HFF-Myc (cell line): ENCODE results near the gene NR3C2.

Experiments
- DNase-seq: peaks from one replicate; pipeline ENCODE4 v3.0.0-alpha.2; 2011; ENCODE audit warnings: low read depth; ENCODE audit errors: extremely low read depth
- H3K4me3 ChIP-seq: replicated peaks from 2 replicates; pipeline ENCODE4 v1.5.1; 2011; ENCODE audit warnings: low read depth, mild to moderate bottlenecking, control low read depth, low read length
- TF ChIP-seq, protein P1 (sequence below): IDR thresholded peaks from 2 replicates; pipeline ENCODE4 v1.5.1; 2012; ENCODE audit warnings: mild to moderate bottlenecking, low read depth, low read length, control low read depth; ENCODE audit errors: missing control alignments

NR3C2 gene

GRCh38 chr4:148295642-148296041 lies 146.6 kb downstream of the NR3C2 start:
- H3K4me3 ChIP-seq, result no peak overlapping the region
- TF ChIP-seq, protein P1, sequence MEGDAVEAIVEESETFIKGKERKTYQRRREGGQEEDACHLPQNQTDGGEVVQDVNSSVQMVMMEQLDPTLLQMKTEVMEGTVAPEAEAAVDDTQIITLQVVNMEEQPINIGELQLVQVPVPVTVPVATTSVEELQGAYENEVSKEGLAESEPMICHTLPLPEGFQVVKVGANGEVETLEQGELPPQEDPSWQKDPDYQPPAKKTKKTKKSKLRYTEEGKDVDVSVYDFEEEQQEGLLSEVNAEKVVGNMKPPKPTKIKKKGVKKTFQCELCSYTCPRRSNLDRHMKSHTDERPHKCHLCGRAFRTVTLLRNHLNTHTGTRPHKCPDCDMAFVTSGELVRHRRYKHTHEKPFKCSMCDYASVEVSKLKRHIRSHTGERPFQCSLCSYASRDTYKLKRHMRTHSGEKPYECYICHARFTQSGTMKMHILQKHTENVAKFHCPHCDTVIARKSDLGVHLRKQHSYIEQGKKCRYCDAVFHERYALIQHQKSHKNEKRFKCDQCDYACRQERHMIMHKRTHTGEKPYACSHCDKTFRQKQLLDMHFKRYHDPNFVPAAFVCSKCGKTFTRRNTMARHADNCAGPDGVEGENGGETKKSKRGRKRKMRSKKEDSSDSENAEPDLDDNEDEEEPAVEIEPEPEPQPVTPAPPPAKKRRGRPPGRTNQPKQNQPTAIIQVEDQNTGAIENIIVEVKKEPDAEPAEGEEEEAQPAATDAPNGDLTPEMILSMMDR, result no peak
- DNase-seq, result no peak

DNA sequence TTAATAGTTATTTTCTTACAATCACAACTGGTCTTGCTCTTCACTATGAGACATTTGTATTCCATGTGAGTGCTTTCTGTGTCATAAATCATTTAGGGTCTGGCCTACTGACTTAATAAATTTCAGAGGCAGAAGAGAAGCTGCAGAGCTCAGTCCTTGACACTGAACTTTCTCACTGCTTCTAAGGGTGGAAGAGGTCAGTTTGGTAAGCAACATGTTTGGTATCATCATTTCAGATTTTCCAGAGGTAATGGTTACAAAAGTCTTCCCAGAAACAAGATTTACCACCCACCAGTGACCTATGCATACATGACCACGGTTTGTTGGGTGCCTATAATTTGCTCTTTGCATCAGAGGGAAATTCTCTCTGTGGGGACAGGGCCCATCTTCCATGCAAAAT lies 148.6 kb downstream of the NR3C2 start:
- TF ChIP-seq, protein P1, result no peak
- DNase-seq, result no peak
- no peak overlapping the region for H3K4me3 ChIP-seq

GRCh38 chr4:148292686-148293085 lies 149.5 kb downstream of the NR3C2 start:
- TF ChIP-seq, protein P1, result no peak
- no peak for DNase-seq
- H3K4me3 ChIP-seq, result no peak overlapping the region

DNA sequence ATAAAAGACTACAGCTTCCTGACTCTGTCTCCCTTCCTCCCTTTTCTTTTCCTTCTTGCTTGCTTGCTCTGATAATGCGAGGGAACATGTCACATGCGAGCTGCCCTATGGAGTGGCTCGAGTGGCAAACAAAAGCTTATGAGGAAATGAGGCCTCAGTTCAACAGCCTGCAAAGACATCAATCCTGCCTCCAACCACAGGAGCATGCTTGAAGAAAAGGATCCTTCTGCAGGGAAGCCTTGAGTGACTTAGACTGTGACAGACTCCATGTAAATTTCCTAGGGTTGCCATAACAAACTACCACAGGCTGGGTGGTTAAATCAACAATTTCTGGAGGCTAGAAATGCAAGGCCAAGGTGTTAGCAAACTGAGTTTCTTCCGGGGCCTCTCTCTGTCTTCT lies 152.5 kb downstream of the NR3C2 start:
- TF ChIP-seq, protein P1, result no peak
- no peak overlapping the region for H3K4me3 ChIP-seq
- DNase-seq, result no peak

- DNase-seq, result no peak
- no peak overlapping the region for H3K4me3 ChIP-seq
- TF ChIP-seq, protein P1, result no peak
Measured at GRCh38 chr4:148288448-148288847, 153.8 kb downstream of the NR3C2 start.

DNA sequence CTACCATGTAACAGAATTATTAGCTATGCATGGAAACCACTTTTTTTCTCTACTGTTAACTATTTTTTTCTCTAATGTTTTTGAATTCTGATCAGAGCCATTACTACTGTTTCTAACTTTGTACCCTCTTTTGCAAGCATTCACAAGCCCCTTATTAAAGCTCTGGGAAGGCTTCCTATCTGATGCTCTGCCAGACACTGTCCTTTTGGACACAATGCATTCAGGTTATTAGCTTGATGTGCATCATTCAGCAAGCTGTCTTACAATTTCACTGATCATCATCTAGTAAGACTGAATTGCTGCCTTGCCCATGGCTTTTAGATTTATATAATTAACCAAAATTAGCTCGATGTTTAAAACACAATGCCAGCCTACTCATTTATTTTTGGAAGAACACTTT lies 155.1 kb downstream of the NR3C2 start:
- no peak overlapping the region for H3K4me3 ChIP-seq
- no peak for DNase-seq
- TF ChIP-seq, protein P1, result no peak

- DNase-seq, result no peak
Measured at GRCh38 chr4:148286012-148286411, 156.2 kb downstream of the NR3C2 start.

More at GRCh38 chr4:148286012-148286411, 156.2 kb downstream of the NR3C2 start:
- TF ChIP-seq, protein P1, result no peak
- no peak overlapping the region for H3K4me3 ChIP-seq
